ENCODE data around the gene TBCB.

Gene TBCB

DNA sequence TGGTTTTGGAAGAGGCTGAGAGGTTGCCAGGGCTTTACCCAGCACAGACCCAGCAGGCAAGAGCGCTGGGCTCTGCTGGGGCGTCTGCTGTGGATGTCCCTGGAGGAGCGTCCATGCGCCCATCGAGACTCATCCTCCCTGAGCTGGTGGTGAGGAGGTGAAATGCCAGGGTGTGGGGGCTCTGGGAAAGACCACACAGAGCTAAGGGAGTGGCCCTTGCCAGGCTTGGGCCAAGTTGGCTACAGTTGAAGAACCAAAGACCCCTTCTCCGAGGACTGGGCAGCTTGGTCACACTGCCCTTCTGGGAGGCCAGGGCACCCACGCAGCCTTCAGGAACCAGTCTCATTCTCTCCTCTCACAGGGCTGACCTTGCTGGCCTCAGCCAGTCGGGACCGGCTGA is 28.9 kb upstream of the TBCB start:
- no peaks in the 10 kb centered on the region for H3K9me3 ChIP-seq (ENCODE audit: control insufficient read depth in 1 of 2, low read length in 2 of 2)
- H3K27me3 ChIP-seq (ENCODE audit: low read depth, low read length) = no peaks in the 10 kb centered on the region
- no peak overlapping the region for H3K4me3 ChIP-seq (ENCODE audit: low read depth in 1 of 2, low read length in 2 of 2)
- H3K4me1 ChIP-seq (ENCODE audit: control insufficient read depth in 1 of 2, insufficient read depth in 2 of 2, low read length in 2 of 2) = no peaks in the 10 kb centered on the region
- no peak overlapping the region for H3K27ac ChIP-seq (ENCODE audit: low read length)
- H3K36me3 ChIP-seq (ENCODE audit: control insufficient read depth in 1 of 2, insufficient read depth in 2 of 2, low read length in 2 of 2) = no peaks in the 10 kb centered on the region

DNA sequence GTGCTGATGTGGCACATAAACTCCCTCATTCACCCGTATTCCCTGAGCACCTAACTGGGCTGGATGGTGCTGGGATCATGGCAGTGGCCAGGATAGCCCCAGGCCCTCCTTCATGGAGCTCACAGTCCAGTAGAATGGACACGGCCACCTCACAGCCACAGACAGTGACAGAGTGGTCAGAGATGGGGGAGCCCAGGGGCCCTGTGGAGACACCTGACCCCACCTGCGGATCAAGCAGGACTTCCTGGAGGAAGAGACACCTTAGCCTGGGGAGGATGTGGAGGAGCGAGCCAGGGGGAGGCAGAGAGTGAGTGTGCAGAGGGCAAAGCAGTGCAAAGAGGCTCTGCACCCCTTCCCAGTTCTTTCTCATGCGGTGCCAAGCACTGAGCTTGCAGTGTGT is 25.4 kb upstream of the TBCB start:
- no peaks in the 10 kb centered on the region for H3K36me3 ChIP-seq (ENCODE audit: control insufficient read depth in 1 of 2, insufficient read depth in 2 of 2, low read length in 2 of 2)
- no peak overlapping the region for H3K27ac ChIP-seq (ENCODE audit: low read length)
- H3K27me3 ChIP-seq (ENCODE audit: low read depth, low read length) = no peaks in the 10 kb centered on the region

DNA sequence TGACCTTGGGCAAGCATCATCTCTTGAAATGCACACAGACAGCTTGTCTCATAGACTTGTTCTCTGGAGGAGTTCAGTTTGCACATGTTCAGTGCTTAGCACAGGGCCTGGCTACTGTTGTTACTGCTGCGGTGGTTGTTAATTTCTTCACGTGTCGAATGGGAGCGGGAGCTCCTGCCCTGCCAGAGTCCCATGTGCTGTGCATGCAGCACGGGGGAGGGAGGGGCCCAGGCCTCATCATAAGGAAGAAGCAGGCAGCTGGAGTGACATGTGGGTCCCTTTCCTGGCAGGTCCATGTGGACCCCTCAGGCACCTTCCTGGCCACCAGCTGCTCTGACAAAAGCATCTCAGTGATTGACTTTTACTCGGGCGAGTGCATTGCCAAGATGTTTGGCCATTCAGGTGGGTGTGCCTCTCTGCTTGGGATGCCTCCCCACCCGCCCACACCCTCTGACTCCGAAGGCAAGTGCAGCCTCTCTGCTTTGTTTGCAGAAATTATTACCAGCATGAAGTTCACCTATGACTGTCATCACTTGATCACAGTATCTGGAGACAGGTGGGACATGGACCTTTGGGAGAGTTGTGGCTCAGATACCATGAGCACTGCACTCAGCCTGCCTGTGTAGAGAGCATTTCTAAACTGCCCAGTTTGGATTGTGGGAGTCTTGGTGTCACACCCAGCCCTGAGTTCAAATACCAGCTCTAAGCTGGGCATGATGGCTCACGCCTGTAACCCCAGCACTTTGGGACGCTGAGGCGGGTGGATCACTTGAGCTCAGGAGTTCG is 24.2 kb upstream of the TBCB start:
- no peaks in the 10 kb centered on the region for H3K27me3 ChIP-seq (ENCODE audit: low read depth, low read length)
- H3K36me3 ChIP-seq (ENCODE audit: control insufficient read depth in 1 of 2, insufficient read depth in 2 of 2, low read length in 2 of 2) = no peaks in the 10 kb centered on the region
- no peak overlapping the region for H3K27ac ChIP-seq (ENCODE audit: low read length)
- no peaks in the 10 kb centered on the region for H3K4me1 ChIP-seq (ENCODE audit: control insufficient read depth in 1 of 2, insufficient read depth in 2 of 2, low read length in 2 of 2)
- H3K9me3 ChIP-seq (ENCODE audit: control insufficient read depth in 1 of 2, low read length in 2 of 2) = no peaks in the 10 kb centered on the region
- no peak overlapping the region for H3K4me3 ChIP-seq (ENCODE audit: low read depth in 1 of 2, low read length in 2 of 2)

More for the DNA sequence above, 25.4 kb upstream of the TBCB start:
- Histone ChIP-seq H3K4me1 (ENCODE audit: control insufficient read depth in 1 of 2, insufficient read depth in 2 of 2, low read length in 2 of 2) (no peaks in the 10 kb centered on the region), H3K9me3 (ENCODE audit: control insufficient read depth in 1 of 2, low read length in 2 of 2) (no peaks in the 10 kb centered on the region), H3K4me3 (ENCODE audit: low read depth in 1 of 2, low read length in 2 of 2) (no peak overlapping the region)

DNA sequence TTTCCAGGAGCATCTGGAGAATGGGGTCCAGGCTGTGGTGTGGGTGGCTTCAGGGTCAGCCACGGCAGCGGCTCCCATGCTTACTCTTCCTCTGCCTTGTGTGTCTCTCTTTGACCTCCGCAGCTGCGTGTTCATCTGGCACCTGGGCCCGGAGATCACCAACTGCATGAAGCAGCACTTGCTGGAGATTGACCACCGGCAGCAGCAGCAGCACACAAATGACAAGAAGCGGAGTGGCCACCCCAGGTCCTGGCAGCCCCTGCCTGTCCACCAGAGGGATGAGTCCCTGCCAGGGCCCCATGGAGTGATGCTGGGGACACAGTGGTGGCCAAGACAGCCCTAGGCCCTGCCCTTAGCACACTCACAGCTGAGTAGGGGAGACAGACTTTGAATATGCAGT is 22.7 kb upstream of the TBCB start:
- Histone ChIP-seq H3K4me1 (ENCODE audit: control insufficient read depth in 1 of 2, insufficient read depth in 2 of 2, low read length in 2 of 2) (no peaks in the 10 kb centered on the region), H3K27me3 (ENCODE audit: low read depth, low read length) (no peaks in the 10 kb centered on the region), H3K36me3 (ENCODE audit: control insufficient read depth in 1 of 2, insufficient read depth in 2 of 2, low read length in 2 of 2) (no peaks in the 10 kb centered on the region), H3K27ac (ENCODE audit: low read length) (no peak overlapping the region), H3K4me3 (ENCODE audit: low read depth in 1 of 2, low read length in 2 of 2) (no peak overlapping the region), H3K9me3 (ENCODE audit: control insufficient read depth in 1 of 2, low read length in 2 of 2) (no peaks in the 10 kb centered on the region)

DNA sequence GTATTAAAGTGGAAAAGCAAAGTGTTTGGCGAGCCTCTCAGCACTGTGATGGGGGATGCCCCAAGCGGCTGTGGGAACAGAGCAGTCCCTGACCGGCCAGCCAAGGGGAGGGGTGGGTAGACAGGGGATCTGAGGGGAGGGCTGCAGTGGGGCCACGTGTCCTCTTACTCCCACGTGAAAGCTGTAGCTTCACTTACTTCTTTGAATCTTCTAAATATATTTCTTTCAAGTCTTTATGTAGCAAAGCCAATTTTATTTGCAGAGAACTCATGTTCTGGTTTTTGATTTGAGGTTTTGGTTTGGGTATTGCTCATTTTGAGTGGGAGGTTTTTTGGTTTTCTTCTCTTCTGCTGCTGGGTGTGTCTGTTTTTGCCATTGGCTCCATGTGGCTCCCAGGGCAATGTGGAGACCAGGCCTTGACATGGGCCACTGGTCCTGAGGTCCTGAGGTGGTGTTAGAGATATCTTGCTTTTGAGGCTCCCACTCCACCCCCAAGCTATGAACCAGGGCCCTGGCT is 22.1 kb upstream of the TBCB start:
- Histone ChIP-seq H3K9me3 (ENCODE audit: control insufficient read depth in 1 of 2, low read length in 2 of 2) (no peaks in the 10 kb centered on the region), H3K4me1 (ENCODE audit: control insufficient read depth in 1 of 2, insufficient read depth in 2 of 2, low read length in 2 of 2) (no peaks in the 10 kb centered on the region), H3K27me3 (ENCODE audit: low read depth, low read length) (no peaks in the 10 kb centered on the region), H3K27ac (ENCODE audit: low read length) (no peak overlapping the region), H3K4me3 (ENCODE audit: low read depth in 1 of 2, low read length in 2 of 2) (no peak overlapping the region), H3K36me3 (ENCODE audit: control insufficient read depth in 1 of 2, insufficient read depth in 2 of 2, low read length in 2 of 2) (no peaks in the 10 kb centered on the region)

DNA sequence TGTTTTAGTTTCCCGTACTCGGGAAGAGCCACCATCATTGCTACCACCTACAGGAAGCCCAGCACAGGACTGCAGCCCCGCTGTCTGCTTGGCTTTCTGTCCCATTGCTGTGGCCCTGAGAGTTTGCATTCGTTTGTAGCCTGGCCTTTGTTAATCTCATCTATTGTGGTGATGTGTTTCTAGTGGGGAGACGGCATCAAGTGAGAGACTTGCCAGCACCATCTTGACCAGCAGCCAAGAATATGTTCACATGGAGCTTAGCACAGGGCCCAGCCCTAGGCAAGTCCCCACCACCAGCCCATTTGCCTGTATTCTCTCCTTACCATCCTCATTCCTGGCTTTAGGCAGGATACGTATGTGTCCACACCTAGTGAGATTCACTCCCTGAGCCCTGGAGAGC is 21.6 kb upstream of the TBCB start:
- no peaks in the 10 kb centered on the region for H3K36me3 ChIP-seq (ENCODE audit: control insufficient read depth in 1 of 2, insufficient read depth in 2 of 2, low read length in 2 of 2)
- no peak overlapping the region for H3K27ac ChIP-seq (ENCODE audit: low read length)
- no peaks in the 10 kb centered on the region for H3K9me3 ChIP-seq (ENCODE audit: control insufficient read depth in 1 of 2, low read length in 2 of 2)
- H3K4me3 ChIP-seq (ENCODE audit: low read depth in 1 of 2, low read length in 2 of 2) = no peak overlapping the region
- H3K27me3 ChIP-seq (ENCODE audit: low read depth, low read length) = no peaks in the 10 kb centered on the region
- H3K4me1 ChIP-seq (ENCODE audit: control insufficient read depth in 1 of 2, insufficient read depth in 2 of 2, low read length in 2 of 2) = no peaks in the 10 kb centered on the region

DNA sequence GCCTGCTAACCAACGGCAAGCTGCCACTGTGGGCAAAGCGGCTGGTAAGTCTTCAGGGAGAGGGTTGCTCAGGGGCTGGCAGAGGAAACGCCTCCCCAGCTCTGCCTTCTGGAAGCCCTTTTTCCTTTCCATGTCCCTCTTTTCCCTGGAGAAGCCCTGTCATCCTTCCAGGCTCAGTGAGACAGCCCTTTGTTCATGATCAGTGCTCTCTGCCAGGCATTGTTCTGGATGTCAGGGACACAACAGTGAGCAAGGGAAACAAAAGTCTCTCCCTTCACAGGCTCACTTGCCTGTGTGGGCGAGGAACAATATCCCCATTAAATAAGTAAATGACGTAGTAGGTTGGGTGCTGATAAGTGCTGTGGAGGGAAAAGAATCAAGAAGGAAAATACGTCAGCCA is 18.2 kb upstream of the TBCB start:
- Histone ChIP-seq H3K27me3 (ENCODE audit: low read depth, low read length) (no peaks in the 10 kb centered on the region), H3K27ac (ENCODE audit: low read length) (no peak overlapping the region), H3K36me3 (ENCODE audit: control insufficient read depth in 1 of 2, insufficient read depth in 2 of 2, low read length in 2 of 2) (no peaks in the 10 kb centered on the region), H3K9me3 (ENCODE audit: control insufficient read depth in 1 of 2, low read length in 2 of 2) (no peaks in the 10 kb centered on the region), H3K4me1 (ENCODE audit: control insufficient read depth in 1 of 2, insufficient read depth in 2 of 2, low read length in 2 of 2) (no peaks in the 10 kb centered on the region), H3K4me3 (ENCODE audit: low read depth in 1 of 2, low read length in 2 of 2) (no peak overlapping the region)

DNA sequence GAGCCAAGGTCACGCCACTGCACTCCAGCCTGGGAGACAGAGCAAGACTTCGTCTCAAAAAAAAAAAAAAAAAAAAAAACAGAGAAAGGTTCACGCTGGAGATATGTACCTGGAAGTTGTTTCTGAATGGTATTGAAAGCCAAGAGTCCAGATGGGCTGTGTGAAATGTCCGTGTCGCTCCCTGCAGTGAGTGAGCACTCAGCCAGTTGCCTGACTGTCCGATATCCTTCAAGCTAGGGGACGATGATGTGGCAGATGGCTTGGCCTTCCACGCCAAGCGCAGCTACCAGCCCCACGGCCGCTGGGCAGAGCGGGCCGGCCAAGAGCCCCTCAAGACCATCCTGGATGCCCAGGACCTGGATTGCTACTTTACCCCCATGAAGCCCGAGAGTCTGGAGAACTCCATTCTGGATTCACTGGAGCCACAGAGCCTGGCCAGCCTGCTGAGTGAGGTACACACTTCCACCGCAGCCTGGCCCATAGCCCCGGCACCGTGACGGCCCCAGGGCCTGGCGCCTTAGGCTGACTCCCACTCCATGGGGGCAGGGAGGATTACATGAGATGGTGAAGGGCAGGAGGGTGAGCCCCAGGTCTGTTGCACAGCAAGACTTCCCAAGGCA is 16.0 kb upstream of the TBCB start:
- no peaks in the 10 kb centered on the region for H3K9me3 ChIP-seq (ENCODE audit: control insufficient read depth in 1 of 2, low read length in 2 of 2)
- H3K4me1 ChIP-seq (ENCODE audit: control insufficient read depth in 1 of 2, insufficient read depth in 2 of 2, low read length in 2 of 2) = no peaks in the 10 kb centered on the region
- no peaks in the 10 kb centered on the region for H3K27me3 ChIP-seq (ENCODE audit: low read depth, low read length)
- no peak overlapping the region for H3K4me3 ChIP-seq (ENCODE audit: low read depth in 1 of 2, low read length in 2 of 2)
- H3K36me3 ChIP-seq (ENCODE audit: control insufficient read depth in 1 of 2, insufficient read depth in 2 of 2, low read length in 2 of 2) = no peaks in the 10 kb centered on the region
- H3K27ac ChIP-seq (ENCODE audit: low read length) = no peak overlapping the region

DNA sequence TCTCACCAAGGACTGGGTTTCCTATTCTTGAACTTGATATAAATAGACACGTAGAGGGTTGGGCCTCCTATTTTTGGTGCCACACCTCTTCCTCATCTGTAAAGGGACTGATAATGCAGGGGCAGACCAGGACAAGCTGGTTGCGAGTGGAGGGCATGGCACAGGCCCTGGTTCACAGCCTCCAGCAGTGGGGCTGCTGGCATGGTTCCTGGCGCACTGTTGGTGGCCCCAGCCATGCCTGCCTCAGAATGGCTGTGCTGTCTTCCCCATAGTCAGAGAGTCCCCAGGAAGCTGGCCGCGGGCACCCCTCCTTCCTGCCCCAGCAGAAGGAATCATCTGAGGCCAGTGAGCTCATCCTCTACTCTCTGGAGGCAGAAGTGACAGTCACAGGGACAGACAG is 14.8 kb upstream of the TBCB start:
- Histone ChIP-seq H3K36me3 (ENCODE audit: control insufficient read depth in 1 of 2, insufficient read depth in 2 of 2, low read length in 2 of 2) (no peaks in the 10 kb centered on the region), H3K27me3 (ENCODE audit: low read depth, low read length) (no peaks in the 10 kb centered on the region), H3K4me3 (ENCODE audit: low read depth in 1 of 2, low read length in 2 of 2) (no peak overlapping the region)

DNA sequence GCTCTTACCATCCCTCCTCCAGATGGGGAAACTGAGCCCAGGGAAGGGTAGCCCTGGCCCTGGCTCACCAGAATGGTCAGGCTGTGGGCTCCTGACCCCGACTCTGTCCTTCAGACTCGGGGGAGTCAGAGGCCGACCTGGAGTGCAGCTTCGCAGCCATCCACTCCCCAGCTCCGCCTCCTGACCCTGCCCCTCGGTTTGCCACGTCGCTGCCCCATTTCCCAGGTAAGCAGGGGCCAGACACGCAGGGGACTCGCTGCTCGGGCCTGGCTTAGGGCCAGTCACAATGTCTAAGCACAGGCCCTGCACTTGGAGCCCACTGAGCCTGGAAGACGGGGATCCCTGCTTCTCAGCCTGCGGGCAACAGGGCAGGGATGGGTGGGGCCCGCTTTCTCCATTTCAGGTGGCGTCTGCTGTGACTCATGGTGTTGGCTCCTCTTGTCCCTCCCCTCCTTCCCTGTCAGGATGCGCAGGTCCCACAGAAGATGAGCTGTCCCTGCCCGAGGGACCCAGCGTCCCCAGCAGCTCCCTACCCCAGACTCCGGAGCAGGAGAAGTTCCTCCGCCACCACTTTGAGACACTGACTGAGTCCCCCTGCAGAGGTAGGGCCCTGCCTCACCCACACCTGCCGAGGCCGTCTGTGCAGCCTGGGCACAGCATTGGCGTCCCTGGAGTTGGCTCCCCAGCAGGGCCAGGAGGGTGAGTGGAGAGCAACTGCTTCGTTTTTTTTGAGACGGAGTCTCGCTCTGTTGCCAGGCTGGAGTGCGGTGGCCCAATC is 13.5 kb upstream of the TBCB start:
- H3K27ac ChIP-seq (ENCODE audit: low read length) = no peak overlapping the region
- H3K4me1 ChIP-seq (ENCODE audit: control insufficient read depth in 1 of 2, insufficient read depth in 2 of 2, low read length in 2 of 2) = no peaks in the 10 kb centered on the region
- no peaks in the 10 kb centered on the region for H3K27me3 ChIP-seq (ENCODE audit: low read depth, low read length)
- H3K36me3 ChIP-seq (ENCODE audit: control insufficient read depth in 1 of 2, insufficient read depth in 2 of 2, low read length in 2 of 2) = no peaks in the 10 kb centered on the region
- no peaks in the 10 kb centered on the region for H3K9me3 ChIP-seq (ENCODE audit: control insufficient read depth in 1 of 2, low read length in 2 of 2)
- H3K4me3 ChIP-seq (ENCODE audit: low read depth in 1 of 2, low read length in 2 of 2) = no peak overlapping the region

More for the DNA sequence above, 14.8 kb upstream of the TBCB start:
- Histone ChIP-seq H3K27ac (ENCODE audit: low read length) (no peak overlapping the region), H3K4me1 (ENCODE audit: control insufficient read depth in 1 of 2, insufficient read depth in 2 of 2, low read length in 2 of 2) (no peaks in the 10 kb centered on the region), H3K9me3 (ENCODE audit: control insufficient read depth in 1 of 2, low read length in 2 of 2) (no peaks in the 10 kb centered on the region)

DNA sequence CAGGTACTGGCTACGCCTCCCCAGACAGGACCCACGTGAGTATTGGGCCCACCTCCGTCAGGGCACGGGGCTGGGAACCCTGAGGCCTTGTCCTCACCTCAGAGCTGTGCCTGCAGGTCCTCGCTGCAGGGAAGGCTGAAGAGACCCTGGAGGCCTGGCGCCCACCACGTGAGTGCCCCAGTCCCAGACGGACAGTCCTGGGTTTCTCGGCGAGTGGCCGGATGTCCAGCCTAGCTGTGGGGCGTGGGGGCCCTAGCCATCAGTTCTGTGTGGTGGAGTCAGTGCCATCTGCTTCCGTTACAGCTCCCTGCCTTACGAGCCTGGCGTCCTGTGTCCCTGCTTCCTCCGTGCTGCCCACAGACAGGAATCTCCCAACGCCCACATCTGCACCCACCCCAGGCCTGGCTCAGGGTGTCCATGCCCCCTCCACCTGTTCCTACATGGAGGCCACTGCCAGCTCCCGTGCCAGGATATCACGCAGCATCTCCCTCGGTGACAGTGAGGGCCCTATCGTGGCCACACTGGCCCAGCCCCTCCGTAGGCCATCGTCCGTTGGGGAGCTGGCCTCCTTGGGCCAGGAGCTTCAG is 12.1 kb upstream of the TBCB start:
- Histone ChIP-seq H3K27ac (ENCODE audit: low read length) (no peak overlapping the region), H3K4me3 (ENCODE audit: low read depth in 1 of 2, low read length in 2 of 2) (no peak overlapping the region), H3K9me3 (ENCODE audit: control insufficient read depth in 1 of 2, low read length in 2 of 2) (no peaks in the 10 kb centered on the region), H3K27me3 (ENCODE audit: low read depth, low read length) (no peaks in the 10 kb centered on the region), H3K4me1 (ENCODE audit: control insufficient read depth in 1 of 2, insufficient read depth in 2 of 2, low read length in 2 of 2) (no peaks in the 10 kb centered on the region), H3K36me3 (ENCODE audit: control insufficient read depth in 1 of 2, insufficient read depth in 2 of 2, low read length in 2 of 2) (no peaks in the 10 kb centered on the region)

Data from muscle layer of duodenum (tissue), 2 donors.